Fibroblast of mammary gland (primary cell): Measurements from ENCODE around the gene DOCK1.

Experiments
- DNase-seq: peaks from one replicate; pipeline ENCODE4 v3.0.0-alpha.2; 2010; ENCODE audit warnings: low read depth
- H3K4me3 ChIP-seq: 2 replicates; pipeline ENCODE4 v1.5.1; 2011; ENCODE audit warnings: low read depth, mild to moderate bottlenecking, low read length, moderate library complexity; ENCODE audit not compliant: control insufficient read depth
- CTCF ChIP-seq: conservative IDR thresholded peaks from 2 replicates; pipeline ENCODE4 v1.5.1; 2011; ENCODE audit warnings: low read depth, low read length, inconsistent platforms; ENCODE audit not compliant: control insufficient read depth, insufficient read depth

The DOCK1 gene

GRCh38 chr10:127081851-127082345 is 176.7 kb downstream of the DOCK1 start:
- no peak overlapping the region for H3K4me3 ChIP-seq
- no peak for TF ChIP-seq CTCF

GRCh38 chr10:127082651-127083050 is 177.4 kb downstream of the DOCK1 start:
- no peak overlapping the region for H3K4me3 ChIP-seq
- DNase-seq = no peak
- TF ChIP-seq CTCF = no peak

More at GRCh38 chr10:127081851-127082345, 176.7 kb downstream of the DOCK1 start:
- DNase-seq = no peak

- no peak overlapping the region for H3K4me3 ChIP-seq
- TF ChIP-seq CTCF = no peak
- no peak for DNase-seq
Observed at GRCh38 chr10:127085957-127086356, 180.7 kb downstream of the DOCK1 start.

- TF ChIP-seq CTCF = no peak
- no peak overlapping the region for H3K4me3 ChIP-seq
- DNase-seq = no peak
Observed at GRCh38 chr10:127088908-127089307, 183.7 kb downstream of the DOCK1 start.

- no peak for DNase-seq
- no peak for TF ChIP-seq CTCF
- no peak overlapping the region for H3K4me3 ChIP-seq
Observed at GRCh38 chr10:127089446-127089845, 184.2 kb downstream of the DOCK1 start.

GRCh38 chr10:127090138-127090537 is 184.9 kb downstream of the DOCK1 start:
- H3K4me3 ChIP-seq = no peak overlapping the region
- TF ChIP-seq CTCF = no peak
- no peak for DNase-seq

- no peak for TF ChIP-seq CTCF
- DNase-seq = no peak
- no peak overlapping the region for H3K4me3 ChIP-seq
Observed at GRCh38 chr10:127091354-127091753, 186.1 kb downstream of the DOCK1 start.
